ENCODE results near the gene HMX1. TPM values are rescaled to one million over a fixed set of nuclear protein-coding genes. Genes with fewer than 3 reads are reported as not detected.

Gene HMX1
- total RNA-seq, 4 donors from 2014 or later = 0.84 TPM; not detected in 3

DNA sequence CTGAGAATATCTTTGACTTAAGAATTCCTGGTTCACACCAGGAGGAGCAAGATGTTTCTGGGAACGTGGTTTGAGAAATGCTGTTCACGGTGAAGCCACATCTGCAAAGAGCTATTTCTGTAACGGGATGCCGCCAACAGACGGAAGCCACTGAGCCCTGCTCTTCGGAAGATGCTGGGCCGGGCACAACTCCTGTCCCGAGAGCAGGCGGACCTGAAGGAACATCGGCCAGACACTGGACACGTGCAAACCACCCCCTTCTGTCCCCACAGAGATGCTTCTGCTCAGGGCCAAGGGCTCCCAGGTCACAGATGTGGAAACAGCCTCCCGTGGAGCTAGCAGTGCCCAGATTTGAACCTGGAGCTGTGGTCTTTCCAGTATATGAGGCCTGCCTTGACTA is 24.3 kb downstream of the HMX1 start:
- intact Hi-C loops (cut with DNase I; ENCODE audit: low total_unique reads) = no loop called here
- 56 to 70% methylated on average over 11 to 12 of the region's 12 CpGs for WGBS, 2 donors
- TF ChIP-seq POLR2A (IDR thresholded peaks at IDR 0.05) = no peak
- TF ChIP-seq, protein P1, sequence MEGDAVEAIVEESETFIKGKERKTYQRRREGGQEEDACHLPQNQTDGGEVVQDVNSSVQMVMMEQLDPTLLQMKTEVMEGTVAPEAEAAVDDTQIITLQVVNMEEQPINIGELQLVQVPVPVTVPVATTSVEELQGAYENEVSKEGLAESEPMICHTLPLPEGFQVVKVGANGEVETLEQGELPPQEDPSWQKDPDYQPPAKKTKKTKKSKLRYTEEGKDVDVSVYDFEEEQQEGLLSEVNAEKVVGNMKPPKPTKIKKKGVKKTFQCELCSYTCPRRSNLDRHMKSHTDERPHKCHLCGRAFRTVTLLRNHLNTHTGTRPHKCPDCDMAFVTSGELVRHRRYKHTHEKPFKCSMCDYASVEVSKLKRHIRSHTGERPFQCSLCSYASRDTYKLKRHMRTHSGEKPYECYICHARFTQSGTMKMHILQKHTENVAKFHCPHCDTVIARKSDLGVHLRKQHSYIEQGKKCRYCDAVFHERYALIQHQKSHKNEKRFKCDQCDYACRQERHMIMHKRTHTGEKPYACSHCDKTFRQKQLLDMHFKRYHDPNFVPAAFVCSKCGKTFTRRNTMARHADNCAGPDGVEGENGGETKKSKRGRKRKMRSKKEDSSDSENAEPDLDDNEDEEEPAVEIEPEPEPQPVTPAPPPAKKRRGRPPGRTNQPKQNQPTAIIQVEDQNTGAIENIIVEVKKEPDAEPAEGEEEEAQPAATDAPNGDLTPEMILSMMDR (IDR thresholded peaks at IDR 0.05) = no peak
- H3K4me3 ChIP-seq (ENCODE audit: low read depth, poor library complexity, severe bottlenecking) = no peak overlapping the region
- peak in 1 of 2 donors; percentile 78 for DNase-seq (ENCODE audit: low spot score in 2 of 2)

- H3K4me3 ChIP-seq (ENCODE audit: low read depth, poor library complexity, severe bottlenecking) = no peak overlapping the region
- no peak for TF ChIP-seq POLR2A (IDR thresholded peaks at IDR 0.05)
- TF ChIP-seq, protein P1 (IDR thresholded peaks at IDR 0.05) = no peak
- DNase-seq (ENCODE audit: low spot score in 2 of 2) = peak in 1 of 2 donors; percentile 73
- WGBS, 2 donors = 65 to 71% methylated on average over 3 of the region's 3 CpGs
- intact Hi-C loops (cut with DNase I; ENCODE audit: low total_unique reads) = no loop called here
Observed at GRCh38 chr4:8846826-8847225, 24.8 kb downstream of the HMX1 start.

DNA sequence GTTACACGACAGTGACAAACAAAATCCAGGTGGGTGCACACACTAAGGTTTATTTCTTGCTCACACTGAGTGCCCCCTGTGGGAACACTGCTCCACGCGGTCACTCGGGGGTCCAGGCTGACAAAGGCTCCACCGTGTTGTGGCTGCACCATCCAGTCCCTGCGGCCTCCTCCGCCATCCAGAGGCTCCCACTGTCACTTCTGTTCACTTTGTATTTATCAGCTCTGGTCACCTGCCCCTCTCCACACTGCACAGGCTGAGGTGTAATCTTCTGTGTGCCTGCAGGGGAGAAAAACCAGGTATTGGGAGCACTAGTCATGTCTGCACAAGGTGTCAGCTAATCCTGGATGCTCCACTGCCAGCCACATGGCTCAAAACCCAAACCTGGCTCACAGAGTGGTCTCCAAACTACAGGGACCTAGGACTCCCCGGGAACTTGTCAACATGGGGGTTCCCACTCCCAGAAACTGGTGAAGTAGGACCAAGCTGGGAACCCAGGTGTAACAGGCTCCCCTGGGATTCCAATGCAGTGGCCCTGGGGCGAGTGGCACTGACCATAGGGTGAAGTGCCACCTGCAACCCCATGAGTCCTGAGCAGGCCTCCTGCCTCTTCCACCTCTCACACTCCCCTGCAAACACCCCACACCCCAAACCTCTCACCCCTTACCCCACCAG is 25.5 kb downstream of the HMX1 start:
- intact Hi-C loops (cut with DNase I; ENCODE audit: low total_unique reads) = no loop called here
- 64 to 67% methylated on average over 9 of the region's 9 CpGs for WGBS, 2 donors
- peak in 1 of 2 donors; percentile 59 for DNase-seq (ENCODE audit: low spot score in 2 of 2)
- TF ChIP-seq, protein P1 (IDR thresholded peaks at IDR 0.05) = no peak
- TF ChIP-seq POLR2A (IDR thresholded peaks at IDR 0.05) = no peak
- no peak overlapping the region for H3K4me3 ChIP-seq (ENCODE audit: low read depth, poor library complexity, severe bottlenecking)

- 74 to 85% methylated on average over 14 of the region's 14 CpGs for WGBS, 2 donors
- peak in 1 of 2 donors; percentile 65 for DNase-seq (ENCODE audit: low spot score in 2 of 2)
- intact Hi-C loops (cut with DNase I; ENCODE audit: low total_unique reads) = no loop called here
- TF ChIP-seq, protein P1 (IDR thresholded peaks at IDR 0.05) = no peak
- TF ChIP-seq POLR2A (IDR thresholded peaks at IDR 0.05) = no peak
- H3K4me3 ChIP-seq (ENCODE audit: low read depth, poor library complexity, severe bottlenecking) = no peak overlapping the region
Observed at GRCh38 chr4:8844976-8845690, 26.5 kb downstream of the HMX1 start.

DNA sequence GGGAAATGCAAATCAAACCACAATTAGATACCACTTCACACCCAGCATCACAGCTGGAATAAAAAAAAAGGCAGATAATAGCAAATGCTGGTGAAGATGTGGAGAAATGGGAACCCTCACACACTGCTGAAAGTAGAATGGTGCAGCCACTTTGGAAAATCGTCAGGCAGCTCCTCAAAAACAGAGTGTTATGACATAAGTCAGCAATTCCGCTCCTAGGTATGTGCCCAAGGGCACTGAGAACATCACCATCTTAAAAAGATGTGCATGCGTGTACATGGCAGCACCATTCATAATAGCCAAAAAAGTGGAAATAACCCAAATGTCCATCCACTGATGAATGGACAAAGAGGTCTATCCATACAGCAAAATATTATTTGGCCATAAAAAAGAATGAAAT is 28.0 kb downstream of the HMX1 start:
- WGBS, 2 donors = 72 to 81% methylated on average over 3 of the region's 3 CpGs
- TF ChIP-seq, protein P1 (IDR thresholded peaks at IDR 0.05) = no peak
- no peak for TF ChIP-seq POLR2A (IDR thresholded peaks at IDR 0.05)
- no peak overlapping the region for H3K4me3 ChIP-seq (ENCODE audit: low read depth, poor library complexity, severe bottlenecking)
- no peak for DNase-seq (ENCODE audit: low spot score in 2 of 2)
- intact Hi-C loops (cut with DNase I; ENCODE audit: low total_unique reads) = no loop called here
